Hindlimb muscle (tissue), 1 donor: ENCODE results near the gene PPP1R15B. TPM values are rescaled to one million over a fixed set of nuclear protein-coding genes. Genes with fewer than 3 reads are reported as not detected.

Experiments used
- DNase-seq: peaks from one replicate; pipeline ENCODE4 v3.0.0-alpha.2; 2013
- polyA plus RNA-seq: library from polyadenylated mRNA; unstranded; fragments of 120-200 nt; gene quantifications from one replicate; pipeline ENCODE4 v1.2.1, GENCODE V29; 2013; ENCODE audit not compliant: insufficient read length

The PPP1R15B gene
- polyA plus RNA-seq, 1 donor: 23.0 TPM

DNA sequence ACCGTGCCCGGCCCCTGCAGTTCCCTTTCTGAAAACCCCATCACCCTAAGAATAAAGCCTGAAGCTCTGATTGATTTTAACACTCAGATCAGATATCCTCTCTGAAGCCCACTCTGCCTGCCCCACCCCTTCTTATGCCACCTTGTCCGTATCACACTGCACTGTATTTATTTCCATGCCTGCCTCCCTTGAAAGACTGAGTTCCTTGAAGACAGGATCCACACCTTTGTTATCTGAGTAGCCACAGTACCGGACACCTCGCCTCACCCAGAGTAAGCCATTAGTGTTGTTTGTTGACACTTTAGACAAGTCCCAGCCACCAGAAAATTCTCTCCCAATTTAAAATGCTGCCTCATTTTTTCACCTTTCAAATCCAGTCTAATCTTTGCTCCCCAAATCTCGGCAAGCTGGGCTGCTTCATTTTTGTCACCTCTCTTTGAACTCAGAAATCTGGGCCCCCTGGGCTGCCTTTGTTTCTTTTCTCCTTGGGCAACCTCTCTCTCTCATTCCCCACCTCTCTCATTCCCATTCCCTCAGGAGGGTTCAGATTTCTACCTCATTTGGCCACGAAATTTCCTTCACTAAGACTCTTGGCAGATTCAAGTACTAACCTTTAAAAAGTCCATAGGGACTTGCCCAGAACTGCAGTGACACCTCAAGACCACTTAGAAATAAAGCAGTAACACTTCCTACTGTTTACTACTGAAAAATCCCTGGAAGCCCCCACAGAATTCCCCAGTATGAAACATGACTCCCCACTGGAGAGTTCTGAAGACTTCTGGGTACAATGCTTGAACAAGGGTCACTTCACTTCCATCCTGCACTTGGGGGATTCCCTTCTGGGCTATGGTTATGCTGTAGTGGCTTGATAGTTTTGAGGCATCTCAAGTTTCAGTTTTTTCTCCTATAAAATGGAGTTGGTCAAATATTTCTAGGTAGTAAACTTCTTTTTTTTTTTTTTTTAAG lies 8.7 kb upstream of the PPP1R15B start:
- DNase-seq: no peak

DNA sequence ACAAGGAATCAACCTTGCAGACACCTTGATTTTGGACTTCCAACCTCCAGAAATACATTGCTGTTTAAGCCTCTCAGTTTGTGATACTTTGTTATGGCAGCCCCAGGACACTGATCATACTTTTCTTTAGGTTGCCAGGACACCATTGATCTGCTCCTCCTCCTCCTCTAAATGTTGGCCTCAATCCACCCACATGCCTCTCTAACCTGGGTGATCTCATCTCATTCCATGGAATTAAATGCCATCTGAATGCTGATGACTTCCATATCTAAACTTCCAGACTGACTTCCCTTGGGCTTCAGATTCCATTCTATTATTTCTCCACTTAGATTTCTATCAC lies 7.4 kb upstream of the PPP1R15B start:
- no peak for DNase-seq

DNA sequence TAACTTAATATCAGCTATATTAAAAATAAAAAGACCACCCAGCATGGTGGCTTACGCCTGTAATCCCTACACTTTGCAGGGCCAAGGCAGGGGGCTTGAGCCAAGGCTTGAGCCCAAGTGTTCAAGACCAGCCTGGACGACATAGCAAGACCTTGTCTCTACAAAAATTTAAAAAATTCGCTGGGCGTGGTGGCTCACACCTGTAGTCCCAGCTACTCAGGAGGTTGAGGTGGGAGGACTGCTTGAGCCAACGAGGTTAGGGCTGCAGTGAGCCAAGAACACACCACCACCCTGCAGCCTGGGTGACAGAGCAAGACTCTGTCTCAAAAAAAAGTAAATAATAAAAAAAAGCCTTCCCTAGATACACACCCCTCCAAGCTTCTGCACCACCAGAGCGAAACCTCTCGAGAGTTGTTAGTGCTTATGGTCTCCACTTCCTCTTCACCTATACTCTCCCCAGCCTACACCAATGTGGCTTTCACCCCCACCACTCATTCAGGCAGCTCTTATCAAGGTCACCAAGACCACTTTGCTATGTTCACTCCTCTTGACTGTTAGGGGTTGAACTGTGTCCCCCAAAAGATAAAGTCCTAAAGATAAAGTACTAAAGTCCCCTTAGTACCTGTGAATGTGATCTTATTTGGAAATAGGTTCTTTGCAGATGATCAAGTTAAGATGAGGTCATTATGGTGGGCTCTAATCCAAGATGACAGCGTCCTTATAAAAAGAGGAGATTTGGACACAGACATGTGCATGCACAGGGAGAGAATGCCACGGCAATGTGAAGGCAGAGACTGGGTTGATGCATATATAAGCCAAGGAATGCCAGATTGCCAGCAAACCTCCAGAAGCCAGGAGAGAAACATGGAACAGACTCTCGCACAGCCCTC lies 6.8 kb upstream of the PPP1R15B start:
- no peak for DNase-seq

DNA sequence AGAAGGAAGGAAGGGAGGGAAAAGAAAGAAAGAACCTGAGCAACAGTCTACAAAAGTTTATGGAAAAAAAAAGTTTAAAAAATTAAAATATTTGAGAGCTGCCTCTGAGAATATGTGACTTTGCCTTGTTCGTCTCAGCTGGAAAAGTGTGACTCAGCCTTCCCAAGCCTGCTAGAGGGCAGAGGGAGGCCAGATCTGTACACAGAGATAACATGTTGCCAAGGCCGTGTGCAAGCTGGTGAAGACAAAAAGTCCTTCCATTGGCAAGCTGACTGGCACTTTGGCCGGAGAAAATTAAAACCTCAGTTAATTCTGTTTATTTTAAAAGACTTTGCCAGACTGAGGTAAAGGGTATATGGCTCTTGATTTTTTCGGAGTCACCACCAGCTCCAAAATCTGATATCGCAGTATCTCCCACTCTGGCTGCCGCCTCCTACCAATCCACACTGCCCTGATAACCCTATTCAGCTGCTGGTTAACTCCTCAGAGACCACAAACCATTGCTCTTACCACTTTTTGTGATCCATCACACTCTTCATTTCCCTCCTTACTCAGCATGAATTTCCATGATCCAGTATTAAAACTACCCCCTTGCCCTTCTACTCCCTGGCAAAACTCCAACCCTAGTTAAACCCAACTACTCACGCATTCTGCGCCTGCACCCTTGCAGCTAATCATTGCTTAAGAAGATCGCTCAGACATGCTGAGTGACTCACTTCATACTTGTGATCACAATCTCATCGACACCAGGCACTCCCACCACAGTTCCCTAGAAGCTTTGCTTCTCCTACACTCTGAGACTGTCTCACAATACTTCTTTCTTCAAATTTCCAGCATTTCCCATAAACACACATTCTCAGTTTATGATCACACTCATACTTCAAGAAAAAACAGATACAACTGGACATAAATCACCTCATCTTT lies 5.7 kb upstream of the PPP1R15B start:
- no peak for DNase-seq

DNA sequence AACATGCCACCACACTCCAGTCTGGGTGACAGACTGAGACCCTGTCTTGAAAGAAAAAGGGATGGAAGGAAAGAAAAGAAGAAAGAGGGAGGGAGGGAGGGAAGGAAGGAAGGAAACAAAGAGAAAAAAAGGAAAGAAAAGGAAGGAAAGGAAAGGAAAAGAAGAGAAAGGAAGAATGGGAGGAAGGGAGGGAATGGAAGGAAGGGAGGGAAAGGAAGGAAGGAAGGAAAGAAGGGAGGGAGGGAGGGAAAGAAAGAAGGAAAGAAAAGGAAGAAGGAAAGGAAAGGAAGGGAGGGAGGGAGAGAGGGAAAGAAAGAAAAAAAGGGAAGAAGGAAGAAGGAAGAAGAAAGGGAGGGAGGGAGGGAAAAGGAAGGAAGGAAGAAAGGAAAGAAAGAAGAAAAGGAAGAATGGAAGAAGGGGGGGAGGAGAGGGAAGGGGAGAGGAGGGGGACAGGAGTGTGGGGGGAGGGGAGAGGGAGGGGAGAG lies 5.0 kb upstream of the PPP1R15B start:
- no peak for DNase-seq

DNA sequence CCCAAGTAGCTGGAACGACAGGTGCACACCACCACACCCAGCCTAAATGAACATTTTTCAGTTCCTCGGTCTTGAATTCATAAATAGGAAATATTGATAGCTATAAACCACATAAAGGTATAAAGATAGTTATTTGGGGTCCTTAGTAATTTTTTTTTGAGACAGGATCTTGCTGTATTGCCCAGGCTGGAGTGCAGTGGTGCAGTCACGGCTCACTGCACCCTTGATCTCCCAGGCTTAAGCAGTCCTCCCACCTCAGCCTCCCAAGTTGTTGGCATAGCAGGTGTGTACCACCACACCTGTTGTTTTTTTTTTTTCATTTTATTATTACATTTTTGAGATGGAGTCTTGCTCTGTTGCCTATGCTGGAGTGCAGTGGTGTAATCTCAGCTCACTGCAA lies 3.7 kb upstream of the PPP1R15B start:
- DNase-seq: no peak

DNA sequence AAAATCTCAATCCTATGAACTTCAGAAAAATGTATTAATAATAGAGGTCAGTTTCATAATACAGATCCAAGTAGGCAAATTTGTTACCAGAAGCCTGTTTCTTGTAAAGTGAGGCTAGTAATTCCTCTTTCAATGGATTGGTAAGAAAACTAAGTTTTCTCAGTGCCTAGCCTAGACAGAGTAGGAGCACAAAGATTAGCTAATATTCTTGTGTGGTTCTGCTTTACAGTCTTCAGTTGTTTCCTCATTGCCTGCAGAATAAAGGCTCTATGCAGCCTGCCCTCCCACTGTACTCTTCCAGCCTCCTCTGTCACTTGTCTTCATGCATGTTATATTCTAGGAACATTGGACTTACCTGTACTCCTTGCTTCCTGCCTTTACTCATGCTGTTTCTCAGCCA lies 2.4 kb upstream of the PPP1R15B start:
- DNase-seq: no peak

DNA sequence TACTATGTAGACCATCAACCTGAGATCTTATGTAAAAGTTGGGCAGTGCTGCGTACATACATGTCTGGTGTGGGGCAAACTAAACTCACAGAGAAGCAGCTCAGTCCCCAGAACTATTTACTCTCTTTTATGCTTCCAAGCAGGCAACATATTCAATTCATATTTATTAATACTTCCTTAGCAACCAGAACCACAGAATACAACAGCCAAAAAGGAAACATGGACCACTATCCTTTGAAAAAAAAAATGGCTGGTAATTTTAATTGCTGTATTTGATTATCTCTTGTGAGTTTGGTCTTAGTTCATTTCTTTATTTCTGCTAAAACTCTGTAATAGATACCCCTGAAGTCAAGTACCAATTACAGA lies 1.5 kb upstream of the PPP1R15B start:
- no peak for DNase-seq

DNA sequence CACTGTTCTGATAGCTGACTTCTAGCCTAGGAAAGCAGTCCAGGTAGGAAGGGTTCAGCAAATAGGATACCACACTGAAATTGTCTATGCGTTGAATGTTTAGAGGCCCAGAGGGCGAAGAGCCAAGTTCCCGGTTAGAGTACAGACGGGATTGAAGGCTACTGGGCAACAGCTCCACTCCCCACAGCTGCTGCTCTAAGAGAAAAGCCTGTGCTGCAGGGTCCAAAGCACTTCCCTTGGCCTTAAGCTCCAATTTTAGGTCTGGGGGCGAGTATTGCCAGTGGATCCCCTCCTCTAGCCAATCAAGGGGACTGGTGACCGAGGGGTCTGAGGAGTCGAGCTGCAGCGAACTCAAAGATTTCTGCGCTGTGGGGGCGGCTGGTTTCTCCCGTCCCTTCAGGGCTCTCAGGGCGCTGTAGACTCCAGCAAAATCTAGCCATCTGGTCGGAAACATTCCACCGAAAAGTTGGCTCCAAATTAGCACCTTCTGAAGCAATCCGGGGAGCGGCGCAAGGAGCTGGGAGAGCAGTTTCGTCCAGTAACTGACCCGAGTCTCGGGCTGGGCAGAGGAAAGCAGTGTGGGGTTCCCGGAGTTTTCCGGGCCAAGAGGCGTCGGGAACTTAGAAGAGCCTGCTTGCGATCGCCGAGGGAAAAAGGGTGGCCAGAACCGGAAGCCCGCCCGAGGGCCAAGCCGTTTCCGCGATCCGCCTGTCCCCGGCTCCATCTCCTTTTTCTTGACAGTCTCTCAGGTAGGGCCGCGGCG lies 748 bp downstream of the PPP1R15B start:
- DNase-seq: peak; percentile 69

DNA sequence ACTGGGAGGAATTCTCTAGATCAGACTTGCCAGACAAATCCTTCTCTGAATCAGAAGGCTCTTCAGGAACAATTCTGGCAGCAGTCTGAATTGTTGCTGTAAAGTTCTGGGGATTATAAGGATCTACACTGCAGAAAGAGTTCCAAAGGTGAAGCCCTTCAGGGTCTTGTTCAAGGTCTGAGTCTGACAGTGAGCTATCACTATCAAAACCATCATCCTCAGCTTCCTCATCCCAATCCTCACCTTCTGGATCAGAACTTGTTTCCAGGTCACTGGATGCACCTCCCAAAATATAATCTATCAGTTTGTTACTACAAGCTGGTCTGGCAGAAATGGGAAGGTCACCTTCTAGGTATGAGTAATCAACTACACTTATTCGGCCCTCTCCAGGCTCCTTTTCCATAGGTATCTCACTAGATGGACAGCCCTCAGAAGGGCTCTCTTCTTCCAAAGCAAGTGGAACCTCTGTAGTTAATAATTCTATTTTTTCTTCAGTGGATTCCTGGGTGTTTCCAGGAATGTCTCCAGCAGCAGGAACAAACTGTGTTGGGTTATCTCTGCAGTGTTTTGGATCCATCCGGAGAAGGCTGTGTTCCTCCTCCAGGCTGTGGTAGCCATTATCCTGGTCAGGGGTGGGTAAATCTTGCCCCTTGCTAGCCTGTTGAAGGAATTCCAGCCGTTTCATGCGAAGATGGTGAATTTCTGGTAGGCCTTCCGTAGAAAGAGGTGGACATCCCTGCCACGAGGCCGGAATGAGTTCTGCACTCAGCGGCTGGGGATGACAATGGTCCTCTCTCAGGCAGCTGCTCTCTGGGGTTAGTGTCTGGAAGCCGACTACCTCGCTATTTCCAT lies 1.6 kb downstream of the PPP1R15B start:
- DNase-seq: no peak

DNA sequence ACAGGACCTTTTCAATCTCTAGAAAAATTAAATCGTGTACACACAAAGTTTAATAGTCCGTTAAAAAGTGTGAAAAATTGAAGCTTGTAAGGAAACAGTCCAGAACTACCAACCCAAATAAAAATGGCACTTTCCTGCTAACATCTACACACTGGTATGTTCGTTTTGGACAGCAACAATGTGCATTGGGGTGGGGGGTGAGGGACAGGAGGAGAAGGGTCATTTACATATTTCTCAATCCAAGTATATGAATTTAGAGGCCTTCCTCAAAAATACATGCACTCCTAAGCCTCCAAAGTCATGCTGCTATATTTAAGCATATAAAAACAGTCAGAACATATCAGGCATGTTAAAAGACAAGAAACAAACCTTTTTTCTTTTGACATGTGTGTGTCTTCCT lies 2.5 kb downstream of the PPP1R15B start:
- no peak for DNase-seq

DNA sequence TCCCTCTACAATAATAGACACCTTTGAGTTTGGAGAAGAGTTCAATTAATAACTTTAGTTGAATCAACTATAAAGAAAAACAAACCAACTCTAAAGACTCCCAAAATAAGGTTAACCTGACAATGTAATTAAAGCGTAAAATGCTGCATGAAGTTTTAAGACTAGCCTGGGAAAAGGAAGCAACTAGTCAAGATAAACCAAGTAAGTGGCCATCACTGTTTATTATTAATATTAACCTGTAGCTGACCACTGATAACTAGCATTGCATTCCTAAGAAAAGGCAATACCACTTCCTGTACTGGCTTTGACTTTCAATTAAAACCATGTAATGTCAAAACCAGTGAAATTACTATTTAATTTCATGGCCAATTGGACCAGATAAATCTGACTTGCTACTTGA lies 3.0 kb downstream of the PPP1R15B start:
- no peak for DNase-seq

DNA sequence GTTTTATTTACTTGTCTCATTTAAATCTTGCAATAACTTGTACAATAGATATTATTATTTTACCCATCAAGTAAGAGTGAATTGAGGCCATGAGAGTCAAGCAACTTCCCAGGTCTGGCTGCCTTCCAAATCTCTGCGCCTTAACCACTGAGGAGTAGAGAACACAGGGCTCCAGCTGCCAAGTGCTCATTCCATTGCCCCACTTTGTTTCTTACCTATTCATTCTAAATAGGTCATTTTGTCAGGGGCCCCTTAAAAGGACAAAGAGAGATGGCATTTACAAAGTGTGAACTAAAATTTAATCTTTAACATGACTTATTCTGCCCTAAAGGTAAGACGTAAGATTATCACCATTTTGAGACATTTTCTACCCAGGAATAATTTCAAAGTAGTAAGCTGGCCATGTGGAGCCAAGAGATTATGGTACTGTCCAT lies 3.5 kb downstream of the PPP1R15B start:
- DNase-seq: no peak

DNA sequence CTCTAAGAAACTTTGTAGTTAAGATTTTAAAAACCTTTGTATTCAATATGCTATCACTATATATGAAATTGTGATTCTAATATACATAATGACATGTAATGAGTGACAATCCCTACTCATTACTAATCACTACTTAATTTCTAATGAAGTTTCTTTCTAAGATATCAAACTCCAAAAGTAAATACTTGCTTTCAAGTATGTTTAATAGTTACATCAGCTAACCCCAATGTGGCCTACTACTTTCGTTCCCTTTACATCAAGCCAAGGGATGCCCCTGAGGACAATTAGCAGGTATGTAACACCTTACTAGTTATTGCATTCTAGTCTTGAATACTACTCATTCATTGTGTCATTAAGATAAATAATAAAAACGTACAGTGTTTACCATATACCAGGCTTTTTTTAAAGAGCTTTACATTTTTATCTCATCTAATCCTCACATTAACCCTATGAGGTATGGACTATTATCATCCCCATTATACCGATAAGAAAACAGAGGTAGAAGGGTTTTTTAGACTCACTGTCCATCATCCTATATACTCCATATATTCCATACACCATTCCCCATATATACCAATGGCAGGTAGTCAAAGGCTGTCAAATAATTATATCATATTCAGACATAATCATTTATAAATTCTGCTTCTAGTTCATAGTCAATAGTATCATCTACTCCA lies 4.2 kb downstream of the PPP1R15B start:
- DNase-seq: no peak

DNA sequence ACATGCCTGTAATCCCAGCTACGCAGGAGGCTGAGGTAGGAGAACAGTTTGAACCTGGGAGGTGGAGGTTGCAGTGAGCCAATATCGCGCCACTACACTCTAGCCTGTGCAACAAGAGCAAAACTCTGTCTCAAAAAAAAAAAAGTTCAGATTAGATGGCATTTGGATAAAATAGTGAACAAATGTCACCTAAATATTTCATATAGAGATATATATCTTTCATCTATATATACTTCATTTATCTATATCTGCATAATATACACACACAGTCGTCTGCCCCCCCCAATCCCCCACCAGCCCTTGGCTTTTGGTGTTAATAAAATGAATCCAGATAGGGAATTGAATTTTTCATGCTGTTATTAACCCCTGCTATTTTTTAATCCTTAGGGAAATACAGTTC lies 5.0 kb downstream of the PPP1R15B start:
- no peak for DNase-seq

DNA sequence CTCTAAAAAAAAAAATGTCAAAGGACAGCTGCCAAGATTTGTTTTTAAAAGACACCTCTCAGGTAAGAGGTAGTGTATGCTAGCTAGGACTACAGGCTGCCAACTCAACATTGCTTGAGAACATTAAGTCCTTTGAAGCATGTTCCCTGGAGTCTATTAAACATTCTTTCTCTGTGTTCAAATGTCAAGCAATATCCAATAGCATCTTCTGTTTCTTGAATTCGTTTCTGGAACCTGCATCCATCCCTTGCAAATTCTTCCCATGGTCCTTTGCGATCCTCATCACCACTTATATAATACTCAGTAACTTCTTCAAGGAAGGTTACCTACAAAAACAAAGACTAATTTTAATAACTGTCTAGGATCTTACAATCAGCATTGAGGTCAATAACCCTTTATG lies 5.6 kb downstream of the PPP1R15B start:
- DNase-seq: no peak

DNA sequence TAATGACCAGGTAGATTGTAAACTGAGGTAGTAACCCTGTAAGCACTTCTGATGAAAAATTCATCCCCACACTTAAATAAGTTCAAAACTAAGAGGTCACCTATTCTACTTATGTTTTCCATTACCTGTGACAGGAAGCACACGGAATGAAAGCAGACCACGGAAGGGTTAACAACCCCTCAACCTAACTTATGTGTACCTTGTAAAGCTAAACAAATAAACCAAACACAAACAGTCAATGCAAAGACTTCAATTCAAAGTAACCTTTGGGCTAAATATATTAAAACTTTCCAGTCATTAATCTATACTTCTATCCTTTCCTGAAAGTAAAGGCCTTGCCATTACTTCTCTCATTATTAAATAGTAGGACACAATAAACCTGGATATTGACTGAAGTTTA lies 7.0 kb downstream of the PPP1R15B start:
- no peak for DNase-seq

DNA sequence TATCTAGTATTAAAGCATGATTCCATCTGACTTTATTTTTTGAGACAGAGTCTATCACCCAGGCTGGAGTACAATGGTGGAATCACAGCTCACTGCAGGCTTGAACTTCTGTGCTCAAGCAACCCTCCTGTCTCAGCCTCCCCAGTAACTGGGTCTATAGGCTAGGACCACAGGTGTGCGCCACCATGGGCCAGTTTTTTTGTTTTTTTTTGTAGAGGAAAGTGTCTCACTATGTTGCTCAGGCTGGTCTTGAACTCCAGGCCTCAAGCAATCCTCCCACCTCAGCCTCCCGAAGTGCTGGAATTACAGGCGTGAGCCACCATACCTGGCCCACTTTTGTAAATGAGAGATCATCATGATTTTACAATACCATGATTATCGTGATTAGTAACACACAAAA lies 9.2 kb downstream of the PPP1R15B start:
- no peak for DNase-seq

DNA sequence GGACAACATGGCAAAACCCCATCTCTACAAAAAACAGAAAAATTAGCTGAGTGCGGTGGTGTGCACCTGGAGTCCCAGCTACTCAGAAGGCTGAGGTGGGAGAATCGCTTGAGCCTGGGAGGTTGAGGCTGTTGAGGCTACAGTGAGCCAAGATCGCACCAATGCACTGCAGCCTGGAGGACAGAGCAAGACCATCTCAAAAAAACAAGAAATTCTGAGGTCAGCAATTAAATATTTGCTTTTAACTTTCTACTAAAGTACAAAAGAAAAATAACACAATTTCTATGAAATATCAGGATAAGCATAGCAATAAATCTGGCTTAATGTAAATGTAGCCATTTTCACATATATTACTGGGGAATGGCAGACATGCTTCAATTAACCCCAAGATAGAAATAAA lies 9.9 kb downstream of the PPP1R15B start:
- DNase-seq: no peak

DNA sequence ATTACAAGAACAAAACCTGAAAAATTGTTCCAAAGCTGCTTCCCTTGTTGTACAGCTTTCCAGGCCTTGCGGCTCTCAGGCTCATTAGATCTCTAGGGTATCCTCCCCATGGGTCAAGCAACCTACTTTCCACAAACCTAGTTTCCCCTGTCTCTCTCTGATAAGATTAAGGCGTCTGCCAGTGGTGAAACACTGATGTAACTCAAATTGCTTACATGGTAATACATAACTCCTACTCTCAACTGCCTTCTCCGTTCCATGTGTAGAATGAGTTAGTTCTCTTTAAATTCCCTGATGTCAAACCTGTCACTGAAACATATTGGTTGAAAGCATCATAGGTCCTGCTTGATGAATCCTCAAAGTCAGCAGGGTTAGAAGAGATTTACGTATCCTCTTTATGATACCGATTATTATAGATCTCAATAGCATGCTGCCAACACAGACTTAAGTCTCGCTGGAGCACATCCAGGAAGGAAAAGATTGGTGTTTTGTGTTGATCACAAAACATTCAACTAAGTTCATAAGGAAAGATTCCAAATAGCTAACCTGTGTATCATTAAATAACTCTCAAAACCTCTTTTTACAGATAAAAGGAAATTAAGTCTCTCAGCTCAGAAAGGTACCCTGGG lies 10.6 kb downstream of the PPP1R15B start:
- DNase-seq: no peak
